GM23338 (cell line): ENCODE data around the gene TNS4. TPM values are rescaled to one million over a fixed set of nuclear protein-coding genes. Genes with fewer than 3 reads are reported as not detected.
A peak's percentile ranks its signal among the peaks of the same experiment; 100 is the strongest.

ENCODE experiments used
- ATAC-seq: fragments of 200-7000 bp; cut with Tn5 transposase; 3 replicates; pipeline ENCODE4 v1.9.1; 2020
- DNase-seq: peaks from one replicate; pipeline ENCODE4 v3.0.0-alpha.2; 2015; ENCODE audit warnings: low spot score
- H2AFZ ChIP-seq: fragments of 200-600 bp; sonication (generic); 2 replicates; pipeline ENCODE4 v1.8.0; 2016; ENCODE audit warnings: antibody characterized with exemption, mild to moderate bottlenecking, moderate library complexity
- H3F3A ChIP-seq: fragments of 200-600 bp; sonication (generic); replicated peaks from 2 replicates; pipeline ENCODE4 v1.8.0; 2017; ENCODE audit warnings: antibody characterized with exemption, mixed run types, low read depth
- H3K27ac ChIP-seq: fragments of 200-600 bp; sonication (generic); 2 replicates; pipeline ENCODE4 v1.6.1; 2016; ENCODE audit warnings: low read depth
- H3K27me3 ChIP-seq: fragments of 200-600 bp; sonication (generic); 2 replicates; pipeline ENCODE4 v1.8.0; 2016; ENCODE audit warnings: mild to moderate bottlenecking, mixed run types, moderate library complexity; ENCODE audit not compliant: insufficient read depth
- H3K36me3 ChIP-seq: fragments of 200-600 bp; sonication (generic); 2 replicates; pipeline ENCODE4 v1.8.0; 2016; ENCODE audit warnings: mild to moderate bottlenecking; ENCODE audit not compliant: insufficient read depth
- H3K4me1 ChIP-seq: fragments of 200-600 bp; sonication (generic); 2 replicates; pipeline ENCODE4 v1.8.0; 2016; ENCODE audit warnings: mild to moderate bottlenecking, moderate library complexity; ENCODE audit not compliant: insufficient read depth
- H3K4me2 ChIP-seq: fragments of 200-600 bp; sonication (generic); 2 replicates; pipeline ENCODE4 v1.7.1; 2017; ENCODE audit warnings: mixed run types
- H3K4me3 ChIP-seq: fragments of 200-600 bp; sonication (generic); 2 replicates; pipeline ENCODE4 v1.6.1; 2016; ENCODE audit warnings: mixed run types
- H3K79me2 ChIP-seq: fragments of 200-600 bp; sonication (generic); replicated peaks from 2 replicates; pipeline ENCODE4 v1.8.0; 2017; ENCODE audit warnings: mild to moderate bottlenecking; ENCODE audit not compliant: insufficient read depth
- H3K9me2 ChIP-seq: fragments of 200-600 bp; sonication (generic); 2 replicates; pipeline ENCODE4 v1.8.0; 2017; ENCODE audit not compliant: insufficient read depth
- H4K20me1 ChIP-seq: fragments of 200-600 bp; sonication (generic); replicated peaks from 2 replicates; pipeline ENCODE4 v1.8.0; 2017; ENCODE audit warnings: mild to moderate bottlenecking; ENCODE audit not compliant: insufficient read depth
- H3K27ac Mint-ChIP-seq: 2 replicates; pipeline ENCODE4 v1.8.0; 2020; ENCODE audit warnings: inconsistent platforms, mild to moderate bottlenecking, moderate library complexity, mixed read lengths
- H3K27me3 Mint-ChIP-seq: 3 replicates; pipeline ENCODE4 v1.8.0; 2022; ENCODE audit warnings: low read depth, mild to moderate bottlenecking, moderate library complexity, mixed read lengths, inconsistent platforms; ENCODE audit not compliant: insufficient read depth, poor library complexity
- H3K36me3 Mint-ChIP-seq: 3 replicates; pipeline ENCODE4 v1.8.0; 2021; ENCODE audit warnings: low read depth, mild to moderate bottlenecking, inconsistent platforms, moderate library complexity, mixed read lengths
- H3K4me1 Mint-ChIP-seq: 3 replicates; pipeline ENCODE4 v1.8.0; 2020; ENCODE audit warnings: mild to moderate bottlenecking, inconsistent platforms, mixed read lengths
- H3K4me3 Mint-ChIP-seq: 3 replicates; pipeline ENCODE4 v1.8.0; 2021; ENCODE audit warnings: moderate library complexity, mild to moderate bottlenecking, inconsistent platforms, mixed read lengths
- H3K9me3 Mint-ChIP-seq: 3 replicates; pipeline ENCODE4 v1.8.0; 2020; ENCODE audit warnings: moderate library complexity, mild to moderate bottlenecking, inconsistent platforms, mixed read lengths
- CREB1 ChIP-seq: fragments of 250-450 bp; sonication (Bioruptor Pico); IDR thresholded peaks from 2 replicates; pipeline ENCODE4 v1.5.0; 2020; ENCODE audit warnings: low read depth, mild to moderate bottlenecking, moderate library complexity
- ETS1 ChIP-seq: IDR thresholded peaks from 2 replicates; pipeline ENCODE4 v1.6.1; 2016; ENCODE audit warnings: antibody characterized with exemption
- EZH2 ChIP-seq: fragments of 200-600 bp; sonication (generic); IDR thresholded peaks from one replicate; pipeline ENCODE4 v1.8.0; 2017; ENCODE audit warnings: antibody characterized with exemption, mild to moderate bottlenecking, low read depth; ENCODE audit not compliant: unreplicated experiment
- EZH2phosphoT487 ChIP-seq: fragments of 200-600 bp; sonication (generic); IDR thresholded peaks from one replicate; pipeline ENCODE4 v1.8.1; 2018; ENCODE audit warnings: antibody characterized with exemption; ENCODE audit not compliant: unreplicated experiment
- POLR2AphosphoS5 ChIP-seq: IDR thresholded peaks from 2 replicates; pipeline ENCODE4 v1.6.1; 2016; ENCODE audit warnings: antibody characterized with exemption, low read depth
- STAT1 ChIP-seq: IDR thresholded peaks from one replicate; pipeline ENCODE4 v1.6.1; 2016; ENCODE audit warnings: antibody characterized with exemption; ENCODE audit not compliant: unreplicated experiment
- ZNF114 ChIP-seq: fragments of 250-450 bp; sonication (Bioruptor Pico); IDR thresholded peaks from 2 replicates; pipeline ENCODE4 v1.5.0; 2020; ENCODE audit warnings: mild to moderate bottlenecking, moderate library complexity
- ZNF462 ChIP-seq: fragments of 250-450 bp; sonication (Bioruptor Pico); IDR thresholded peaks from 2 replicates; pipeline ENCODE4 v1.5.0; 2020; ENCODE audit warnings: mild to moderate bottlenecking, moderate library complexity
- long read RNA-seq: library from polyadenylated mRNA; unstranded; transcript quantifications from one replicate; pipeline ENCODE4 v2.0.0, GENCODE V29; 2020; ENCODE audit not compliant: unreplicated experiment
- polyA plus RNA-seq: library from polyadenylated mRNA; unstranded; fragments of >200 nt; fragmentation: Nextera tagmentation; extraction: Ambion mirVana; gene quantifications from 2 replicates; pipeline ENCODE4 v1.2.1, GENCODE V29; 2016
- total RNA-seq: library from RNA; depleted of rRNA; stranded (reverse); fragments of >200 nt; shearing (Covaris generic); gene quantifications from 2 replicates; pipeline ENCODE4 v1.2.3, GENCODE V29; 2014; rRNA removed

The TNS4 gene
- total RNA-seq (0.08 and 4.9 TPM in 2 replicates), polyA plus RNA-seq (0.31 and 0.64 TPM in 2 replicates)
- long read RNA-seq, result 0 reads

- Histone ChIP-seq H3K79me2 (no peaks in the 10 kb centered on the region), H3K4me2 (no peak within 1 kb of the TSS), H2AFZ (peak within 1 kb of the TSS; percentile 59), H3K27me3 (no peaks in the 10 kb centered on the region), H3K27ac (no peak within 1 kb of the TSS), H4K20me1 (no peaks in the 10 kb centered on the region), H3K36me3 (no peaks in the 10 kb centered on the region), H3K9me2 (no peaks in the 10 kb centered on the region), H3F3A (peaks cover 12% of the 10 kb centered on the region), H3K4me3 (no peak within 1 kb of the TSS), H3K4me1 (peaks cover 24% of the 10 kb centered on the region)
- TF ChIP-seq ZNF462 (CRISPR knock-in tag) (no peak), ZNF114 (no peak), EZH2 (no peak), POLR2AphosphoS5 (no peak), CREB1 (CRISPR knock-in tag) (no peak), EZH2phosphoT487 (no peak), ETS1 (no peak), STAT1 (no peak)
- DNase-seq (no peak), ATAC-seq (peak; percentile 10; the same call in 1 of the 3 replicates)
- Mint-ChIP-seq H3K36me3 (no peaks in the 10 kb centered on the region; the same call in 2 of the 3 replicates), H3K9me3 (peaks cover 3% of the 10 kb centered on the region; the same call in 2 of the 3 replicates), H3K4me1 (peaks cover 31% of the 10 kb centered on the region), H3K4me3 (no peak within 1 kb of the TSS; the same call in 2 of the 3 replicates), H3K27me3 (peaks cover 14% of the 10 kb centered on the region), H3K27ac (no peak within 1 kb of the TSS)
Observed at GRCh38 chr17:40501499-40501911, at the start of gene TNS4. Gene TNS4 (minus strand): TSS chr17:40501623. CDS start chr17:40496425, 5,198 bp downstream.
